ENCODE results near the gene CIDEA. TPM values are rescaled to one million over a fixed set of nuclear protein-coding genes. Genes with fewer than 3 reads are reported as not detected.

The CIDEA gene
- total and polyA plus RNA-seq, 2 experiments from 2014 or later, result not detected

DNA sequence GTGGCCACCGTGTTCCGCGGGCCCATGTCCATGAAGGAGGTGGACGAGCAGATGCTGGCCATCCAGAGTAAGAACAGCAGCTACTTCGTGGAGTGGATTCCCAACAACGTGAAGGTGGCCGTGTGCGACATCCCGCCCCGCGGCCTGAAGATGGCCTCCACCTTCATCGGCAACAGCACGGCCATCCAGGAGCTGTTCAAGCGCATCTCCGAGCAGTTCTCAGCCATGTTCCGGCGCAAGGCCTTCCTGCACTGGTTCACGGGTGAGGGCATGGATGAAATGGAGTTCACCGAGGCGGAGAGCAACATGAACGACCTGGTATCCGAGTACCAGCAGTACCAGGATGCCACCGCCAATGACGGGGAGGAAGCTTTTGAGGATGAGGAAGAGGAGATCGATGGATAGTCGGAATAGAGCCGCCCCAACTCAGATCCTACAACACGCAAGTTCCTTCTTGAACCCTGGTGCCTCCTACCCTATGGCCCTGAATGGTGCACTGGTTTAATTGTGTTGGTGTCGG is 71.6 kb downstream of the CIDEA start:
- Histone ChIP-seq H3F3A (ENCODE audit: insufficient read depth) (peaks cover 82% of the 10 kb centered on the region), H3K9me3 (ENCODE audit: low read depth) (no peaks in the 10 kb centered on the region), H3K9me2 (ENCODE audit: insufficient read depth) (no peaks in the 10 kb centered on the region), H3K79me2 (ENCODE audit: insufficient read depth) (peaks cover 60% of the 10 kb centered on the region), H3K9ac (no peak overlapping the region), H3K4me3 (no peak overlapping the region), H2AFZ (no peak overlapping the region), H4K20me1 (ENCODE audit: insufficient read depth) (peaks cover 23% of the 10 kb centered on the region; the same call in 1 of the 2 replicates), H3K36me3 (ENCODE audit: low read depth) (peaks cover 60% of the 10 kb centered on the region), H3K27me3 (replicated peaks; ENCODE audit: insufficient read depth) (no peaks in the 10 kb centered on the region), H3K27ac (no peak overlapping the region), H3K4me2 (ENCODE audit: unreplicated experiment) (no peak overlapping the region), H3K4me1 (ENCODE audit: insufficient read depth) (0 out of 2 replicates have a peak, but pooled peaks cover 7% of the 10 kb centered on the region)
- WGBS, 2 experiments (ENCODE audit: low coverage in 1 of 2, low lambda C conversion rate in 2 of 2, missing lambda C conversion rate in 2 of 2), result 94 to 97% methylated on average over 29 of the region's 29 CpGs
- no peak for DNase-seq
- TF ChIP-seq EZH2 (IDR thresholded peaks at IDR 0.05; ENCODE audit: insufficient read depth, poor library complexity, severe bottlenecking), result no peak
- TF ChIP-seq EZH2phosphoT487 (IDR thresholded peaks at IDR 0.05; ENCODE audit: insufficient read depth, low read depth), result no peak
- in situ Hi-C loops (cut with MboI), result no loop called here

DNA sequence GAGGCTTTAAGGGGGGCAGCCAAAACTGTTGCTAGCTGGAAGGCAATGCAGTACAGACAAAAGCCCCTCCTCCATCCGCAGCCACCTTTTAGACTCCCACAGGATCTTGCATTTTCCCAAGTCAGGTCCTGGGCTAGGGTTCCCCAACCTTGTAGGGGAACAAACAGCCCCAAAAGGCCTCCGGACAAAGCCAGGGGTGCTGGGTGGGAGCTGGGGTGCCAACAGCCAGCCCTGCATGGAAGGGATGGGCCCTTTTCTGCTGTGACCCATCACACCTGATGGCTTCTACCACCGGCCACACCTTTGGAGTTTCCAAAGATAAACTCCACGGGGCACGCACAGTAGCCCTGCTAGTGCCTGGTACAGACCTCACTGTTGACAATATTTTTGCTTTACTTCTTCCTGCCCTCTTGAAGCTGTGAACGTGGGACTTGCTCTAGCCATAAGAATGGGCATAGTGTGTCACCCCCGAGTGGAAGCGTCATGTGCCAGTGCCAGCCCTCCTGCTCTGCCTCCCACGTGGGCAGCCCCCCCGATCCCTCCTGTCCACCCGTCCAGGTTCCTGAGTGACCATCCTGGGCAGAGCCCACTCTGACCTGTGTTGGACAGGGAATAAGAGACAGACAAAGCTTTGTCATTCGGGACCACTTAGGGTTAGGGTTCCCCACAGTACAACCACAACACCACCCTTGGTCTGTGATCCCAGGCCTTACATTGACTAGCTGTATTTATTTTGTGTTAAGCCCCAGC is 72.7 kb downstream of the CIDEA start:
- WGBS, 2 experiments (ENCODE audit: low coverage in 1 of 2, low lambda C conversion rate in 2 of 2, missing lambda C conversion rate in 2 of 2), result 79 to 80% methylated on average over 12 of the region's 12 CpGs
- in situ Hi-C loops (cut with MboI), result no loop called here
- H3K27me3 ChIP-seq (replicated peaks; ENCODE audit: insufficient read depth), result no peaks in the 10 kb centered on the region
- H3K9me2 ChIP-seq (ENCODE audit: insufficient read depth), result no peaks in the 10 kb centered on the region
- H3F3A ChIP-seq (ENCODE audit: insufficient read depth), result peaks cover 77% of the 10 kb centered on the region
- H4K20me1 ChIP-seq (ENCODE audit: insufficient read depth), result peaks cover 16% of the 10 kb centered on the region; the same call in 1 of the 2 replicates
- H3K4me1 ChIP-seq (ENCODE audit: insufficient read depth), result 0 out of 2 replicates have a peak, but pooled peaks cover 7% of the 10 kb centered on the region
- peaks cover 49% of the 10 kb centered on the region for H3K79me2 ChIP-seq (ENCODE audit: insufficient read depth)
- DNase-seq, result no peak
- H3K9ac ChIP-seq, result peak overlapping the region; percentile 48; the same call in 1 of the 2 replicates
- TF ChIP-seq EZH2 (IDR thresholded peaks at IDR 0.05; ENCODE audit: insufficient read depth, poor library complexity, severe bottlenecking) (no peak), EZH2phosphoT487 (IDR thresholded peaks at IDR 0.05; ENCODE audit: insufficient read depth, low read depth) (no peak)
- no peak overlapping the region for H3K4me2 ChIP-seq (ENCODE audit: unreplicated experiment)
- H3K36me3 ChIP-seq (ENCODE audit: low read depth), result peaks cover 51% of the 10 kb centered on the region
- H3K4me3 ChIP-seq, result no peak overlapping the region
- H3K9me3 ChIP-seq (ENCODE audit: low read depth), result no peaks in the 10 kb centered on the region
- no peak overlapping the region for H2AFZ ChIP-seq
- H3K27ac ChIP-seq, result peak overlapping the region; percentile 84

Small RNAs within 50 kb of the gene (small RNA-seq; reads per million reads assigned to genes)
- gene RNU6-170P (ENCODE audit: low read depth, low replicate concordance), result not detected

Other genes starting within 250 kb of the CIDEA start
- gene ANKRD62, start 160.5 kb upstream of the CIDEA start, total RNA-seq (2014; rRNA removed; shearing (Covaris generic)), result not detected in 2 replicates
- gene ANKRD62, start 160.5 kb upstream of the CIDEA start, polyA plus RNA-seq (2016; fragmentation: Nextera tagmentation; extraction: Ambion mirVana), result not detected in 2 replicates
- 608 and 817 TPM in 2 replicates for gene TUBB6, start 53.9 kb downstream of the CIDEA start, total RNA-seq (2014; rRNA removed; shearing (Covaris generic))
- gene TUBB6, start 53.9 kb downstream of the CIDEA start, polyA plus RNA-seq (2016; fragmentation: Nextera tagmentation; extraction: Ambion mirVana), result 456 and 464 TPM in 2 replicates
- 40.6 and 52.2 TPM in 2 replicates for gene AFG3L2, start 122.9 kb downstream of the CIDEA start, total RNA-seq (2014; rRNA removed; shearing (Covaris generic))
- 26.8 and 28.1 TPM in 2 replicates for gene AFG3L2, start 122.9 kb downstream of the CIDEA start, polyA plus RNA-seq (2016; fragmentation: Nextera tagmentation; extraction: Ambion mirVana)
- gene PRELID3A, start 153.6 kb downstream of the CIDEA start, total RNA-seq (2014; rRNA removed; shearing (Covaris generic)), result 2.9 and 6.1 TPM in 2 replicates
- gene PRELID3A, start 153.6 kb downstream of the CIDEA start, polyA plus RNA-seq (2016; fragmentation: Nextera tagmentation; extraction: Ambion mirVana), result 6.0 TPM in 2 replicates

All from GM23248 (cell line).